ENCODE results near the gene LRRC71.

Gene LRRC71

DNA sequence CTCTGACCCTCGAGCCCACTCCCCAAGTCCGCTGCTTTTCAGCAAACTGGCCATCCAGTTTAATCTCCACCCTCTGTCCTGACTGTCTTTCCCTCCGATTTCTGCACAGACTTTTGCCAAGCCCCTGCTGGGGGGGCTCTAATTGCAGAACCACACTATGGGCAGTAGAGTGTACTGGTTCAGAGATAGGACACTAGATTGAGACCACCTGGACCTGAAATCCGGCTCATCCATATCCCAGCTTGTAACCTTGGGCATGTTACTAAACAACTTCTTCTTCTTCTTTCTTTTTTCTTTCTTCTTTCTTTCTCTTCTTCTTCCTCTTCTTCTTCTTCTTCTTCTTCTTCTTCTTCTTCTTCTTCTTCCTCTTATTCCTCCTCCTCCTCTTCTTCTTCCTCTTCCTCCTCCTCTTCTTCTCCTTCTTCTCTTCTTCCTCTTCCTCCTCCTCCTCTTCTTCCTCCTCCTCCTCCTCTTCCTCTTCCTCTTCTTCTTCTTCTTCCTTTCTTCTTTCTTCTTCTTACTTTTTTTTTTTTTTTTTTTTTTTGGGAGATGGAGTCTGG is 7.7 kb downstream of the LRRC71 start:
- no peak for DNase-seq

GRCh38 chr1:156929596-156930238 is 9.3 kb downstream of the LRRC71 start:
- DNase-seq: no peak

DNA sequence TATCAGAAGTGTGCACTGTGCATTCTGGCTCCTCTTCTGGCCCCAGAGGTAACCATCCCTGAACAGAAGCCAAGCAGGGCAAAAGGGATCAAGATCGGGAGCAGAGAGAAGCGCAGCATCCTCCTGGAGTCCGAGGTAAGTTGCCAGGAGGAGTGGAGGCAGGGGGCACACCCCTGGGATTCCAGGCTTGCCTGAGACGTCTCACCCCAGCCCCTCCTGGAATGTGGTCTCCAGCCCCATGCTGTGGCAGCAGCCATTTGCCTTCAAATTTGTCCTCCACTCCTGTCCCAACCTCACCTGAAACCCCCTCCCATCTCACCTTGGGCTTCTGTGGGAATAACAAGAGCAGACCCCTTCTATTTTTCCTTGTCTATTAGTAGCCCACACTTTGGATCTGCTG is 10.1 kb downstream of the LRRC71 start:
- no peak for DNase-seq

DNA sequence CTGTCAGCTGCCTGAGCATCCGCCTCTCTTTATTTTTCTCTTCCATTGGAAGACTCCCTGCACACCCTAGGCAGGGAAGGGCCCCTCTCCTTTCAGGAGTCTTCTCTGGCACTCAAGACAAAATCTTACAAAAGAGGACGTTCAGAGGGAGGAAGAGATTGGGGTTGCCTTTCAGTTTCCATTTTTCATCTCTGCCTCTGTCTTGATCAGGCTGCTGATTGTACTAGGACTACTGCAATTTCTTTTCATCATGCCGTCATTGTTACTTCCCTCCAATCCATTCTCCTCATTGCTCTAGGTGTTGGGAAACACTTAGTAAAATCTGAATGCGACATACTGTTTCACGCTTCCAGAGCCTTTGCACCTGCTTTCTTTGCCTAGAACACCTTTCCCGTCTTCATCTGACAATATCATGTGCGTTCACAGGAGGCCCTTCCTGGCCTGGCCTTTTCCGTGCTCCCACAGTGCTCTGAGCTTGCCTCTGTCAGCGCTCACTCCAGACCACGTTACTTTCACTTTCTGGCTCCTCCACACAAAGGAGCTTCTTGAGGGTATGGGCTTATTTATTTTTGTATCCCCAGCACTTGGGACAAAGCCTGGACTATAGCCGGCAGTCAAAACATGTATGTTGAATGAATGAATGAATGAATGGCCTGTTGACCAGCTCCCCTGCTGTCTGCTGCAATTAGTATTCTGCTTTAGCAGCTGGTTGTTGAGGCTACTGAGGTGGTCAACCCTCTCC is 10.9 kb downstream of the LRRC71 start:
- DNase-seq: no peak

- no peak for DNase-seq
Observed at GRCh38 chr1:156931974-156932710, 11.7 kb downstream of the LRRC71 start.

DNA sequence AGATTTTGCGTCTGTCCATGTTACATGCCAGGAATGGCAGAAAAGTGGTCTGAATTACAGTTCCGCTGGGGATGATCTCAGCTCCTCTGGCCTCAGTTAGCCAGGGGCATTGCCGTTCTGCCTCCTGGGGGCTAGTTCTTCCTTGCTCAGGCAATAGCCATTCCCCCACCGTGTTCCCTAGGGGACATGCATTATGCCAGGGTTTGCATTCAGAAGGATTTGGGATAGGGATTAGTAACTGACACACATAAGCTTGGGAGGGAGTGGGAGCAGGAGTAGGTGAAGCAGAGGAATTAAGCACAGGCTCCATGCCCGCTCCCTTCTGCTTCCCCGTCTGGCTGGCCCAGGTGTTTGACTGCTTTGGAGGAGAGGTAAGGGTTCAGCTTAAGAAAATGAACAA is 12.7 kb downstream of the LRRC71 start:
- no peak for DNase-seq

- no peak for DNase-seq
Observed at GRCh38 chr1:156935505-156936128, 15.2 kb downstream of the LRRC71 start.

DNA sequence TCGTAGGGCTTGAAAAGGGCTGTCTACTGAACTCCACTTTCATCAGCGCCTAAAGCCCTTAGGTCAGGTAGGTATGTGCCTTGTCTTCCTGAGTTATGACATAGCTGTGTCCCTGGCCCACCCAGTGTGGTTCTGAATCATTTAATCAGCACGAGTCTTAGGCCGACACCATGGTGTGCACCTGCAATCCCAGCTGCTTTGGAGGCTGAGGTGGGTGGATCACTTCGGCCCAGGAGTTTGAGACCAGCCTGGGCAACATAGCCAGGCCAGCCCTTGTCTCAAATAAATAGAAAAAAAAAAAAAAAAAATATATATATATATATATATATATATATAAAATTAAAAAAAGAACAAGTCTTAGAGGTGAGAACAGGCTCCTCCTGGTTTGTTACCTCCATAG is 15.8 kb downstream of the LRRC71 start:
- no peak for DNase-seq

GRCh38 chr1:156936721-156937220 is 16.3 kb downstream of the LRRC71 start:
- DNase-seq: no peak

DNA sequence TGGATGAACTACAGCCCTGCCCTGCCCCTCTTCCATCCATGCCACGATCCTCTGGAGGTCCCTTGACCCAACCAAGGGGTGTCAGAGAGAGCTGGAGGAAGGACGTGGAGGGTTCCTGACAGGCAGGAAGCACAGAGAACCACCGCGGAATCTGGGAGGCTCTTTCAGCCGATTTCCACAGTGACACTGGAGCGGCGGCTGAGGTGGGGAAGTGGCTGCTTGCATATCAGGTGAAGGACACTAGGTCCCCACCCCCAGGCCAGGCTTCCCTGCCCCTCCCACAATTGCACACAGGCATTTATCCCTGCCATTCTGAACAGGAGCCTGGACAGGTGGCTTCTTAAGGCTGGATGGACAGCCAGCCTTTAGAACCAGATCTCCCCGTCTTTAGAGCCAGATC is 17.5 kb downstream of the LRRC71 start:
- no peak for DNase-seq

GRCh38 chr1:156938813-156939212 is 18.4 kb downstream of the LRRC71 start:
- DNase-seq: no peak

- no peak for DNase-seq
Observed at GRCh38 chr1:156939786-156940334, 19.4 kb downstream of the LRRC71 start.

DNA sequence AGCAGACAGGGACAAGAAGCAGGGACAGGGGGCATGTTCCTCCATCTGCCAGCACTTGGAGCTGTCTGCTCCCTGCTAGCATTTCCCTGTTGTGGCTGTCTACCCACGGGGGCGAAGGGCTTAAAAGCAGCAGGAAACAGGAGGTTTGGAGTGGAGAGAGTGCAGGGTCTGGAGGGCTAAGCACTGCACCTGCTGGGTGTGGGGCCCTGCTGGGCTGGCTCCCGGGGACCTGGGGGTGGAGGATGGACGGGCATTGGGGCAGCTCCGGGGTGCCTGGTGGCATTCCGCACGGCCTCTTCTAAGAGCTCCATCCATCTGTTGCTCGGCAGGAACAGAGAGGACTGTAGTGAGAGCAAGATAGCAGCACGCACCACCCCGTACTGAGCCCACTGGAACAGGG is 21.2 kb downstream of the LRRC71 start:
- no peak for DNase-seq

GRCh38 chr1:156942176-156942575 is 21.7 kb downstream of the LRRC71 start:
- DNase-seq: no peak

GRCh38 chr1:156942576-156942975 is 22.1 kb downstream of the LRRC71 start:
- no peak for DNase-seq

DNA sequence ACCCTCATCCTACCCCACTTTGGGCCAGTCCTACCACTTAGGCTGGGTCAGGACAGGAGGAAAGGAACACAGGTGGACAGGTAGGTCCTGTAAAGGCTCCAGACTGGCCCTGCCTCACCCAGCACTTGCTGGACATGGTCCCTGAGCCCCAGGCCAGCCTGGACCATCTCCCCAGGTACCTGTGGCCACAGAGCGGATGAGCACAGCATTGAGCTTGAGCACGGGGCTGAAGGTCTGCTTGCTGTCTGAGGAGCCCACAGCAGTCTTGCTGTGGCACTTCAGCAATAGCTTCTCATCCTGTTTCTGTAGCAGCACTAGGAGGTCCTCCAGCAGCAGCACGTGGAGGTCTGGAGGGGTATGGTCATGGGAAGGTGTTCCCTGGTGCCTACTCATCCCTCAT is 23.3 kb downstream of the LRRC71 start:
- DNase-seq: no peak

DNA sequence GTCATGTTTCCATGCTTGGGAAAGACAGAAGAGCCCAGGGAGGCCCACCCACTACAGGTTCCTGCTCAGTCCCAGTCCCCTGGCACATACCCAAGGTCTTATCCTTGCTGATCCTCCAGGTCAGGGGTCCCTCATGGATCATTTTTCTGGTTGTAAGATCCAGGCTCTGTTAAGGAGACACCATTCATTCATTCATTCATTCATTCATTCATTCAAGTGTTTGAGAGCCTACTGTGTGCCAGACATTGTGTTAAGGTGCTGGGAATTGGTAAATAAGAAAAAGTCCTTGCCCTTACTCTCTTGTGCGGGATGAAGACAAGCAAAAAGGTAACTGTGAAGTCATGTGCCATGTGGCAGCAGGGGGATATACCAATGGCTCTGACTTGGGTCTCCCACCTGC is 23.8 kb downstream of the LRRC71 start:
- no peak for DNase-seq

GRCh38 chr1:156944848-156945247 is 24.4 kb downstream of the LRRC71 start:
- no peak for DNase-seq

GRCh38 chr1:156945881-156946661 is 25.6 kb downstream of the LRRC71 start:
- DNase-seq: peak; percentile 71

DNA sequence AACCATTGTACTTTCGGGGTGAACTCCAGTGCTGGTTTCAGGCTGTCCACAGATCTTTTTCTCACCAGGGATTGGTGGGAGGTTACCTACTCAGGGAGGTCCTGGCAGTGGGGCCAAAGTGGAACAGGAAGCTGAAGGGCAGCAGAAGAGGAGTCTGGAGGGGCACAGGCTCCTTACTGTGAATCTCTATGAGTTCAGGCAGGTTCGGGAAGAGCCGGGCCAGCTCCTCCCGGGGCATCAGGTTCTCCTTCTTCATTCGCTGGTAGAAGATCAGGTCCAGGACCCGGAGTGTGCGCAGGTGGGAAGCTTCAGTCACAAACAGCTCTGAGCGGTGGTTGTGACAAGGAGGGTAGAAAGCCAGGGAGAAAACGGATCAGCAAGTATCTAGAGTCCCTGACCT is 26.7 kb downstream of the LRRC71 start:
- DNase-seq: no peak

GRCh38 chr1:156947818-156948525 is 27.5 kb downstream of the LRRC71 start:
- DNase-seq: no peak
